Stimulated activated CD4-positive, alpha-beta T cell treated with anti-CD3 and anti-CD28 coated beads, Interleukin-2, amount 100 ng/mL, for 48 hours (primary cell): ENCODE measurements around the gene PHKB.

Experiments
- DNase-seq, 2 donors: peaks; one replicate each; pipeline ENCODE4 v3.0.0-alpha.2; 2020

The PHKB gene

GRCh38 chr16:47571711-47572110 is 110.6 kb downstream of the PHKB start:
- no peak for DNase-seq

GRCh38 chr16:47574091-47575054 is 113.2 kb downstream of the PHKB start:
- DNase-seq = peak; percentile 10 to 25

GRCh38 chr16:47577029-47577428 is 115.9 kb downstream of the PHKB start:
- DNase-seq = no peak

DNA sequence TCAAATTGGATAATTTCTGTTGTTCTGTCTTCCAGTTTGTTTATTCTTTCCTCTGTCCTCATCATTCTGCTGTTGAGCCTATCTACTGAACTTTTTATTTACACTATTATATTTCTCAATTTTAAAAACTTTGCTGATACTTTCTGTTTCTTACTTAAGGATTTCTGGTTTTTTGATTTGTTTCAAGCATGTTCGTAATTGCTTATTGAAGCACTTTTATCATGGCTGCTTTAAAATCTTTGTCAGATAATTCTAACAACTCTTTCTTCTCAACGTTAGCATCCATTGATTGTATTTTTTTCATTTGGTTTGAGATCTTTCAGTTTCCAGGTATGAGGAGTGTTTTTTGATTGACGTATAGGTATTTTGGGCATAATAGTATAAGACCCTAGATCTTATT is 116.9 kb downstream of the PHKB start:
- no peak for DNase-seq

DNA sequence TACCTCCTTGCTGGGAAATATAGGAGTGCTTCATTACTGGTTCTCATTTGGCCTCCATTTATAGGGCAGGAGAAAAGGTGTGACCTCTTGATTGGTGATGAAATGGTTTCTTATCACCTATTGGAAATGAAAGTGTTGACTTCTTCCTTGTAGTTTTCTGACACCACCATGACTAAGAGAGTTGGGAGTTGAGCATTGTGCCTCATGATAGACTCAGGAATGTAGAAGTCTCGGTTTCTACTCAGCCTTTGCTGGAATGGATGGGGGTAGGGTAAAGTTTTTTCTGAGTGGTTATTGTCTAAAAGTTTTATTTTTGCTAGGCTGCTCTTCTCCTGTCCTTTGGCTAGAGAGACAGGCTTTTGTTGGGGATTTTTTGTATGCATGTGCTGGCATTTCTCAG is 117.4 kb downstream of the PHKB start:
- no peak for DNase-seq

GRCh38 chr16:47581114-47581513 is 120.0 kb downstream of the PHKB start:
- DNase-seq = no peak

GRCh38 chr16:47584464-47585225 is 123.5 kb downstream of the PHKB start:
- no peak for DNase-seq

DNA sequence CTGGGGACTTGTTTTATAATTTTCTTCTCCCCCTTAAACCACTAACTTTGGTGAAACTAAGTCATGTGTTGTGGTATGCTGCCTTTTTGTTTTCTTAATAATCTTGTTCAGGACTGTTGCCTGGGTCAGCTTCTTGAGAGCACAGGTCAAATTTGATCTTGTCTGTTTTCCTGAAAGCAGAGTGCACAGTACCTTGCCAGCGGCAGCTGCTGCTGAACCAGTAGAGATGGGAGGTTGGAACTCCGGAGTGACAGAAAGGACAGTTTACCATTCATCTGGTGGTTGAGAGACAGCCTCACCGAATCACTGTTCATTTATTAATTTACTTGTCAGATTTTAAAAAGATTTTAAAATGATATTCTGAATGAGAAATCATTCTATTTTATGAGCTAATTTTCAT is 125.0 kb downstream of the PHKB start:
- DNase-seq = no peak

DNA sequence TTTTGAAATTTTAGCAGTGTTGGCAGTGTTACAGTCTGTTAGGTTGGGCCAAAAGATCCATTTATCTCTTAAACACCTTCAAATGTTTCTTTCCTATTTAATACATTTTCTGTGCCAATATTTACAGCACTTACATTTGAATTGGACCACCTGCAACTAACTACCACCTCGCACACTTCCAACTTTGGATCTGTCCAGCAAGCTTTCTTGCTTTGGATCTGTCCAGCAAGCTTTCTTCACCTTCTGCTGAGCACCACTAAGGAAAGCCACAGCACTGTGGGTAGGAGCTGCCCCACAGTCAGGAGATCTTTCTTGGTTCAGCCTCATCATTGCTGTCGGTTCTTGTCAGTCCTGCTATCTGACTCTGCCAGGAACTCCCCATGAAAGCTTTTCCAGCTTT is 129.3 kb downstream of the PHKB start:
- DNase-seq = no peak

- no peak for DNase-seq
Observed at GRCh38 chr16:47592232-47592631, 131.1 kb downstream of the PHKB start.

DNA sequence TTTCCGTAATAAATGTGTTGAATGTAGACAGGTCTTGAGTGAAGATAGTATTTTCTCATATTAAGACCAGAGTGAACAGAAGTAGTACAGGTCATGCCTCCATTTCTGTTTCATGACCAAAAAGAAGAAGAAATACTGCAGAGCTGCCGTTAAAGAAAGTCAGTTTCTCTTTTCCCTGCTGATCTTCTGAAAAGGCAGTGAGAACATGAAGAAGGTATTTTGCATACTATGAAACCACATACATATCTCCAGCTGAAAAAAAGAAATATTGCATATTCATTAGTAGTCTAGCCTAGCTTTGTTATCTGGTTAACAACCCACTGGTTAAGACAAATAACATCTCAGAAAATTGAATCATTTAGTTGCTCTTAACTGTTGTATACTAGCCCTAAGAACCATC is 138.4 kb downstream of the PHKB start:
- no peak for DNase-seq

GRCh38 chr16:47600376-47600775 is 139.2 kb downstream of the PHKB start:
- DNase-seq = no peak

GRCh38 chr16:47604306-47604705 is 143.2 kb downstream of the PHKB start:
- no peak for DNase-seq

DNA sequence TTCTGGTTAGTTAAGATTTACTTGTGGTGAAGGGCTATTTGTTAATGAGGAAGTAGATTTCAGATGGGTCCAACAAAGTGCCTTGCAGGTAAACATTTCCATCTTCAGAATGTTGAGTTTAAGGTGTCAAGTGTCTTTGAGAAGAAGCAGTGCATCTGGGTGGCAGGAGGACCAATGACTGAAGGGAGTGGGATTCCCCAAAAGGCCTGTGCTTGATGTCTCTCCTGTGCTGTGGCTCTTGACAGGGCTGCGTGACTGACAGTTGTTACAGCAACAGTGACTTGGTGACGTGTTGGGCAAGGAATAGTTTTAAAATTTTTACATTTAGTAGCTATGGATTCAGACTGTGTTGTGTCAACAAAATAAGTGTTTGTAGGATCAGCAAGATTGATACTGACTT is 149.9 kb downstream of the PHKB start:
- no peak for DNase-seq

GRCh38 chr16:47611848-47612493 is 150.8 kb downstream of the PHKB start:
- no peak for DNase-seq

GRCh38 chr16:47612711-47613110 is 151.6 kb downstream of the PHKB start:
- DNase-seq = no peak

DNA sequence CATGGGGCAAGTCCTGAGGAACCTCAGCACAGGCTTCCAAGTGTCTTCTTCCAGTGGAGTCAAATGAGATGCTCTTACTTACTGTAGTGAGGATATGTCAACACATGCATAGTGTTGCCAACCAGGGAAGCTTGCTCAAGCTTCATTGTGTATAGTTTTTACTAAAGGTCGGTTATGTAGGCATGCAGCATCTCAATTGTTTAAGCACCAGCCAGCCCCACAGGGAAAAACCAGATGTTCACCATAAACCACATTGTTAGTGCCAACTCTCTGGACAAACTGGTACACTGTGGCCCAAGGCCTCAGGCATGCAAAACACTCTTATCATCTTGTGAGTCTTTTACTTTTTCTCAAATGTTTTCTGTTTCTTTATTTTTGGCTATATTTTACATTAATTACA is 152.1 kb downstream of the PHKB start:
- no peak for DNase-seq

GRCh38 chr16:47617732-47618131 is 156.6 kb downstream of the PHKB start:
- DNase-seq = no peak

DNA sequence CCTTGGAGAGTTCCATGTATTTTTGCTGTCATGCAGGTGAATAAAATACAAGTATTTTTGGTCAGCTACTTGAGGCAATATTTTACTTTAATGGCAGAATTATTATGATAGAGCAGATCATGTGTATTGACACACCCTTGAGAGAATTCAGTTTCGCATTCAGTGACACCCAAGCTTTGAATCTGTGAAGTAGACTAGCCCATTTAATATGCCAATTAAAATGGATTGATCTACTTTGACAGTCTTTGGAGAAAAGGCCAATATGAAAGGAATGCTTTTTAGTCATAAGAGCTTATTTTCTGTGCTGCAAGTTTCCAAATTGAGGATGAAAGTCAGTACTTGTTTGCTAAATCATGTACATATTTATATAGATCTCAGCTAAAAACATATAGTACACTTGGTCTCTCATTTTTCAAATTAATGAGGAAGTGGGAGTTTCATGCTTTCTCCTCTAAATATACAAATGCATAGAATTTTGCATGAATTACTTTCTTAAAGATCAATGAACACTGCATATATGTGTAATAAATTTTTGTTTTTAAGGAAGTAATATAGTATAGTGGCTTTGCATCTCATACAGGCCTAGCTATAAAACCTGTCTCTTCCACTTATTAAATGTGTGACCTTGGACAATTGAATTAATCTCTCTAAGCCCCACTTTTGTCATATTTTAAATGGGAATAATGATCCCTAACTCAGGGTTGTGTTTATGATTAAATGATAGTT is 161.5 kb downstream of the PHKB start:
- DNase-seq = no peak

- DNase-seq = no peak
Observed at GRCh38 chr16:47624563-47624962, 163.4 kb downstream of the PHKB start.

DNA sequence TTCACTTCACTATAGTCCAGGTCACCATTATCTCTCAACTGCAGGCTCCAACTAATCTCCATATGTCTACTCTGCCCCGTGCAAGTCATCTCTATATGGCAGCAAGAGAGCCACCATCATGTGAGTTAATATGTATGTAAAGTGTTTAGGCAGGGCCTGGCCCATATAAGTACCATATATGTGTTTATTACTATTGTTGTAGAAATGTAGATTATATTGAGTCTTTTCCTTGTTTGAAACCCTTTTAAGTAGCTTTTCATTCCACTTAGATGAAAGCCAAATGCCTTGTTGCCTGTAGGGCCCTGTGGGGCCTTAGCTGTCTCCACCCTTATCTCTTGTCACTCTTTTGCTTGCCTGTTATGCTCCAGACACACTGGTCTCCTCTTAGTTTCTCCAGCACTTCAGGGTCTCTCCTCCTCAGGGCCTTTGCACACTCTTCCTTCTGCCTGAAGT is 164.0 kb downstream of the PHKB start:
- DNase-seq = no peak

DNA sequence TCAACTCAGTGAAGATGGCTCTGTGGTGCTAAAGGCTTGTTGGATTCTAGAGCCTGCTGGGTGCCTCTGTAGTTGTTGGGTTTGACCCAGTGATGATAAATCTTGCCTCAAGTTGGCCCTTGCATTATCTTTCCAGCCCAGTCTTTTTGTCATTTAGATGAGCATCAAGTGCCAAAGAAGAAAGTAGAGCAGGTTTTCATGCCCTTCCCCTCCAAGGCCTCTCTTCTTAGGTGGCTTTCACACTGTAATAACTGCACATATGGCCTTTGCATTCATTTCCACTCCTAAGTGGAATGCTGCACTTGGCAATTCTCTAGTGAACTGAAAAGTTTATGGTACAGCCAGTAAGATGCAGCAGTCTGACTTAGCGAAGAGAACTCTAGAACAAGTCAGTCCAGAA is 165.1 kb downstream of the PHKB start:
- DNase-seq = no peak
